ENCODE measurements around the gene SERHL2. TPM values are rescaled to one million over a fixed set of nuclear protein-coding genes. Genes with fewer than 3 reads are reported as not detected.

The SERHL2 gene
- total and polyA plus RNA-seq, 2 donors (not counting 3 experiments of a cell fraction or from before 2014, with no cell fraction given): 0.80 to 2.0 TPM

- POLR2A ChIA-PET: no interaction called here
- Histone ChIP-seq H3K9ac (replicated peaks; ENCODE audit: extremely low read depth, insufficient read depth, low read length) (no peak overlapping the region), H3K4me2 (ENCODE audit: insufficient read depth, low read length) (no peak overlapping the region), H3K9me1 (replicated peaks; ENCODE audit: control insufficient read depth, extremely low read depth, insufficient read depth, low read length) (no peaks in the 10 kb centered on the region), H3K4me1 (ENCODE audit: control insufficient read depth, extremely low read depth, insufficient read depth, low read length) (peaks cover 4% of the 10 kb centered on the region), H3K79me2 (ENCODE audit: control insufficient read depth, insufficient read depth, low read length) (no peaks in the 10 kb centered on the region), H3K27me3 (ENCODE audit: control insufficient read depth in 2 of 2, insufficient read depth in 2 of 2, low read length in 2 of 2) (no peaks in the 10 kb centered on the region), H3K27ac (ENCODE audit: insufficient read depth, low read depth, low read length) (no peak overlapping the region), H3K36me3 (ENCODE audit: control insufficient read depth in 2 of 2, extremely low read depth in 1 of 2, insufficient read depth in 2 of 2, low read length in 2 of 2) (peaks cover 2 to 13% of the 10 kb centered on the region in 2 experiments), H4K20me1 (replicated peaks; ENCODE audit: control insufficient read depth, extremely low read depth, insufficient read depth, low read length) (no peaks in the 10 kb centered on the region), H3K9me3 (replicated peaks; ENCODE audit: control insufficient read depth, insufficient read depth, low read length) (no peaks in the 10 kb centered on the region), H3K4me3 (replicated peaks in 1 of 3; ENCODE audit: insufficient read depth in 1 of 3, low read depth in 1 of 3, low read length in 3 of 3) (no peak overlapping the region), H2AFZ (ENCODE audit: low read depth, low read length) (no peak overlapping the region)
- intact Hi-C loops (cut with micrococcal nuclease): no loop called here
- dilution Hi-C loops (cut with MboI; ENCODE audit: extremely low pct_ligation_motif_present, low sequenced_read_pairs): no loop called here
- DNase-seq (ENCODE audit: low read depth, low spot score): no peak
- FAIRE-seq: no peak
- TF ChIP-seq FOS (IDR thresholded peaks at IDR 0.05; ENCODE audit: borderline replicate concordance, insufficient read depth, low read length) (no peak), POLR2AphosphoS5 (IDR thresholded peaks at IDR 0.05; ENCODE audit: insufficient read depth, low read depth, low read length) (no peak), JUN (IDR thresholded peaks at IDR 0.05; ENCODE audit: borderline replicate concordance, insufficient read depth, insufficient read length, low read depth) (no peak), MAX (IDR thresholded peaks at IDR 0.05; ENCODE audit: insufficient read depth, insufficient read length) (no peak), EZH2 (IDR thresholded peaks at IDR 0.05; ENCODE audit: borderline replicate concordance, low read depth, low read length, severe bottlenecking) (no peak), GATA2 (IDR thresholded peaks at IDR 0.05; ENCODE audit: insufficient read depth, insufficient read length, low read depth, low read length) (no peak), CTCF (IDR thresholded peaks at IDR 0.05; ENCODE audit: extremely low read depth in 1 of 2, insufficient read depth in 1 of 2, low read depth in 1 of 2, low read length in 2 of 2) (no peak), POLR2A (IDR thresholded peaks at IDR 0.05; ENCODE audit: low read depth, low read length) (no peak), MYC (IDR thresholded peaks at IDR 0.05; ENCODE audit: low read depth, low read length) (no peak)
- CTCF ChIA-PET: interaction anchor here (1.7 to 4.2 kb wide), 4 partner anchors 12 to 470 kb away, joined by 4 to 40 read pairs (median 16); partner anchors contain the start of gene CYB5R3
- no TSS peak for BruUV-seq (replicated peaks)
These were observed 66.3 kb downstream of the SERHL2 start for GRCh38 chr22:42620084-42620483.

Measured in endothelial cell of umbilical vein (primary cell).